Activated T-helper 1 cell treated with anti-CD3 and anti-CD28 coated beads, Interleukin-12 subunit alpha, Interleukin-12 subunit beta, Interleukin-2, Interleukin-4 antibody, amounts not matched to agents 30 ng/mL and 10 ng/mL and 1 ng/mL, durations not matched to agents 14 hours and 24 hours and 36 hours (primary cell): ENCODE data around the gene PPTC7. TPM values are rescaled to one million over a fixed set of nuclear protein-coding genes. Genes with fewer than 3 reads are reported as not detected.
"Not testable (repeated sequence)": the region's sequence is repeated elsewhere in the genome, so short reads cannot be mapped to it uniquely, and the experiment has no call there.

Experiments
- DNase-seq: peaks from one replicate; pipeline ENCODE4 v3.0.0; 2021; ENCODE audit warnings: low spot score
- H3K27ac Mint-ChIP-seq: one replicate; pipeline ENCODE4 v1.8.0; 2021; ENCODE audit warnings: mild to moderate bottlenecking, mixed read lengths
- H3K27me3 Mint-ChIP-seq: one replicate; pipeline ENCODE4 v1.8.0; 2022; ENCODE audit warnings: mild to moderate bottlenecking, moderate library complexity, mixed read lengths; ENCODE audit not compliant: insufficient read depth
- H3K36me3 Mint-ChIP-seq: one replicate; pipeline ENCODE4 v1.8.0; 2021; ENCODE audit warnings: low read depth, mixed read lengths
- H3K4me1 Mint-ChIP-seq: one replicate; pipeline ENCODE4 v1.8.0; 2021; ENCODE audit warnings: low read depth, mixed read lengths
- H3K4me3 Mint-ChIP-seq: one replicate; pipeline ENCODE4 v1.8.0; 2021; ENCODE audit warnings: mild to moderate bottlenecking, moderate library complexity, mixed read lengths
- H3K9me3 Mint-ChIP-seq: one replicate; pipeline ENCODE4 v1.8.0; 2021; ENCODE audit warnings: mixed read lengths
- intact Hi-C: fragments of 100-400 bp; cut with micrococcal nuclease; formaldehyde crosslinking; loops from one replicate; pipeline ENCODE4 v1.15.1; 2024
- total RNA-seq: library from RNA; stranded (reverse); gene quantifications from 2 replicates; pipeline ENCODE4 v1.2.3, GENCODE V29; 2022

PPTC7 gene, protein sequence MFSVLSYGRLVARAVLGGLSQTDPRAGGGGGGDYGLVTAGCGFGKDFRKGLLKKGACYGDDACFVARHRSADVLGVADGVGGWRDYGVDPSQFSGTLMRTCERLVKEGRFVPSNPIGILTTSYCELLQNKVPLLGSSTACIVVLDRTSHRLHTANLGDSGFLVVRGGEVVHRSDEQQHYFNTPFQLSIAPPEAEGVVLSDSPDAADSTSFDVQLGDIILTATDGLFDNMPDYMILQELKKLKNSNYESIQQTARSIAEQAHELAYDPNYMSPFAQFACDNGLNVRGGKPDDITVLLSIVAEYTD
- total RNA-seq, result 57.9 and 59.1 TPM in 2 replicates

DNA sequence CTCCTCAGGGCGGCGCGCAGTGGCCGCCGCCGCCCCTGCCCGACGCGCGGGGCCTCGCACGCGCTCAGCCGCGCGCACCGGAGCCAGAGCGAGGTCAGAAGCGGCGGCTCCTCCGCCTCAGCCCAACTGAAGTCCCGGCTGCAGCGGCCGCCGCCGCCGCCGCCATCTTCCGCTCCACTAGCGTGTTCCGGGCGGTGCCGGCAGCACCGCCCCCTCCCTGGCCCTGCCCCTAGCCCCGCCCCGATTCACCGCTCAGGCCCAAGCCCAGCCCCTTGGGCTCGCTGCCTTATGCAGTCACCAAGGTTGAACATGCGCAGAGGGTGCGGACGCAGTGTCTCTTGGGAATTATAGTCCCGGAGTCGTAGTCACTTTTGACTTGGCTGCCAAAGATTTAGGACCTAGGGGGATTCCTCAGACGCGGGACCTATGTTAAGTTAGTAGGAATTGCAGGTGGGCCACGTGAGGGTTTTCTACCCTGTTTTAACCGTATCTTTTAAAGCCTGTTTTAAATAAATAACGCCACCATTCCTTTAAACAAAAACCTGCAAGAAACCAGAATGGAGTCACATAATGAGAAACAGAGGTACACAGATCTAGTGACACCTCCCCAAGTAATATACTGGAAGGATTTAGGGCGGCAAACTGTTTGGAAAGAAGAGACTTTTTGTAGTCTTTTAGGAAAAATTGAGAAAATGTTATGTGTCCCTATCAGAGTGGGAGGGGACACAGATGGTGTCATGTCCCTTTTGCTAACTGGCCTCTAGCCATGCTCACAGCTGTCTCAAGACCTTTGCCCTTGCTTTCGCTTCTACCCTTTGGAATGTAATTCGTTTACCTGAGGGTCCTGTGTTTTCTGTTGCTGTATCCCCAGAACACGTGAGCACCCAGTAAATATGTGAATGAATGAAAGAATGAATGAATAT, at the start of gene PPTC7:
Gene PPTC7, minus strand, starts transcription at position 182 of the 923 bp plus-strand sequence. CDS start 287 bp downstream, outside the sequence.
- Mint-ChIP-seq H3K9me3 (no peaks in the 10 kb centered on the region), H3K36me3 (peaks cover 19% of the 10 kb centered on the region), H3K27me3 (peaks cover 3% of the 10 kb centered on the region), H3K27ac (peak within 1 kb of the TSS; percentile 96), H3K4me3 (peak within 1 kb of the TSS; percentile 95), H3K4me1 (peaks cover 61% of the 10 kb centered on the region)
- peak; percentile 93 for DNase-seq
- intact Hi-C loops, result loop anchor here (1.0 to 10.0 kb wide), 8 partner anchors 8 to 1106 kb away; partner anchors contain the start of genes ATP2A2, FAM216A, GPN3 and IFT81

GRCh38 chr12:110627500-110628195, 44.5 kb upstream of the PPTC7 start:
- H3K4me1 Mint-ChIP-seq, result no peaks in the 10 kb centered on the region
- DNase-seq, result no peak
- H3K9me3 Mint-ChIP-seq, result no peaks in the 10 kb centered on the region
- H3K36me3 Mint-ChIP-seq, result peaks cover 2% of the 10 kb centered on the region
- no peak overlapping the region for H3K4me3 Mint-ChIP-seq
- no peak overlapping the region for H3K27ac Mint-ChIP-seq
- H3K27me3 Mint-ChIP-seq, result no peaks in the 10 kb centered on the region
- intact Hi-C loops, result no loop called here

DNA sequence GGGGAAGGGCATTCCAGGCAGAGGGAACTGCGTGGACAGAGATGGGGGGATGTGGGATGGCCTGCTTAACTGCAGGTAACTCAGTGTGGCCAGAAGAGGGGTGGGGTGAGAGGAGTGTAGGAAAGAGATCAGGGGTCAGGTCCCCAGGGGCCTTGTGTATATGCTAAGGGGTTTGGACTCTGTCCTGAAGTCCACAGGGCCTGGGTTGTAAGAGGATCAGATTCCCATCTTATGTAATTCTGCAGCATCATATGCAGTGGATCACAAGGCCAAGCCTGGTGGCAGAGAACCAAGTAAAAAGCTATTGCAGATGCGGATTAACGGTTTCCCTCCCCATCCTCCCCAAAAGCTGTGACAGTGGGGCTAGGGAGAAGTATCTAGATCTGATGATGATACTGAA, 39.5 kb upstream of the PPTC7 start:
- Mint-ChIP-seq H3K9me3 (no peaks in the 10 kb centered on the region), H3K27me3 (no peaks in the 10 kb centered on the region), H3K36me3 (no peaks in the 10 kb centered on the region), H3K4me1 (peaks cover 10% of the 10 kb centered on the region), H3K4me3 (no peak overlapping the region), H3K27ac (no peak overlapping the region)
- DNase-seq, result no peak
- intact Hi-C loops, result no loop called here

DNA sequence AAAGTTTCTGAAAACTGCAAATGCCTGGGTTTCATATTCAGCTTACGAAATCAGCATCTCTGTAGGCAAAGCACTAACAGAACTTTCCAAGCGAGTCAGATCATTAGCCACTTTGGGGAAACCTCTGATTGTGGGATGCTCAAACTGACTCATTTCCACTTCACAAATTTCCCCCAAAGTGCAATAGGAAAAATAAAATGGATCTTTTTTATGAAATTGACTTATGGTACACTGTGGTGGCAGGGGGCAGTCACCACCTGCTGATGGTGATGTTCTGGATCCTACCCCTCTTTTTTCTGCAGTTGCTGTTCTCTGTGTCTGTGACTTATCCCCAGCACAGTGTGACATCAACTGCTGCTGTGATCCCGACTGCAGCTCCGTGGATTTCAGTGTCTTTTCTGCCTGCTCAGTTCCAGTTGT, 36.4 kb upstream of the PPTC7 start:
- Mint-ChIP-seq H3K4me1 (peaks cover 10% of the 10 kb centered on the region), H3K27me3 (peaks cover 4% of the 10 kb centered on the region), H3K4me3 (peak overlapping the region; percentile 37), H3K9me3 (no peaks in the 10 kb centered on the region), H3K36me3 (no peaks in the 10 kb centered on the region), H3K27ac (peak overlapping the region; percentile 77)
- no peak for DNase-seq
- intact Hi-C loops, result loop anchor here (1.0 to 5.0 kb wide), 9 partner anchors 41 to 268 kb away; partner anchors contain the start of gene HVCN1

DNA sequence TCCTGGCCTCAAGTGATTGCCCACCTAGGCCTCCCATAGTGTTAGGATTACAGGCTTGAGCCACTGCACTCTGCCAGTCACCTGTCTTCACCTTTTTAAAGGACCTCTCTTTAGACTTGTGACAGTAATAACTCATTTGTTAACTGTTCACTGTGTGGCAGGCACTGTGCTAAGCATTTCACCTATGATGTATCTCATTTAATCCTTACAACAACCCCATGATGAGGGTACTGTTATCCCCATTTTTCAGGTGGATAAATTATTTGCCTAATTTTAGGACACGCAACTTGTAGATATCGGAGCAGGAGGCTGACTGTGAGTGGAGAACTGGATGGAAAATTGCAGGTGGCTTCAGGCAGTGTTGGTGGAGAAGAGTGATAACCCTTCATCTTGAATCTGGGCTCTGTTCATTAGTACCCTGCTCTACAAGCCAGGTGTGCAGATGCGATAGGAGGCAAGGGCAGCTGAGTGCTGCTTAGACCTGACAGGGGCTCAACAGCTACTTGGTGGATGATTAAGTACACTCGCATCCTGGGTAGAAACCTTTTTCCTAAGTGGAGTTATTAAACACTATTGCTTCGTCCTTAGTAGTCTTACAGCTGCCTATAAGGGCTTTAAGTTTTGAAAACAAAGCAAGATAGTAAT, 33.5 kb upstream of the PPTC7 start:
- intact Hi-C loops, result loop anchor here (5.0 kb wide), 1 partner anchor 271 kb away; no protein-coding TSS in a partner anchor
- H3K9me3 Mint-ChIP-seq, result no peaks in the 10 kb centered on the region
- H3K27me3 Mint-ChIP-seq, result peaks cover 4% of the 10 kb centered on the region
- no peak overlapping the region for H3K4me3 Mint-ChIP-seq
- H3K27ac Mint-ChIP-seq, result no peak overlapping the region
- no peaks in the 10 kb centered on the region for H3K36me3 Mint-ChIP-seq
- DNase-seq, result no peak
- peaks cover 10% of the 10 kb centered on the region for H3K4me1 Mint-ChIP-seq

GRCh38 chr12:110615171-110615570, 32.1 kb upstream of the PPTC7 start:
- Mint-ChIP-seq H3K27me3 (peaks cover 4% of the 10 kb centered on the region), H3K9me3 (no peaks in the 10 kb centered on the region), H3K27ac (no peak overlapping the region), H3K36me3 (no peaks in the 10 kb centered on the region), H3K4me3 (peak overlapping the region; percentile 42), H3K4me1 (peaks cover 17% of the 10 kb centered on the region)
- intact Hi-C loops, result loop anchor here (1.0 to 5.0 kb wide), 3 partner anchors 32 to 272 kb away; partner anchors contain the start of gene PPTC7
- DNase-seq, result no peak

DNA sequence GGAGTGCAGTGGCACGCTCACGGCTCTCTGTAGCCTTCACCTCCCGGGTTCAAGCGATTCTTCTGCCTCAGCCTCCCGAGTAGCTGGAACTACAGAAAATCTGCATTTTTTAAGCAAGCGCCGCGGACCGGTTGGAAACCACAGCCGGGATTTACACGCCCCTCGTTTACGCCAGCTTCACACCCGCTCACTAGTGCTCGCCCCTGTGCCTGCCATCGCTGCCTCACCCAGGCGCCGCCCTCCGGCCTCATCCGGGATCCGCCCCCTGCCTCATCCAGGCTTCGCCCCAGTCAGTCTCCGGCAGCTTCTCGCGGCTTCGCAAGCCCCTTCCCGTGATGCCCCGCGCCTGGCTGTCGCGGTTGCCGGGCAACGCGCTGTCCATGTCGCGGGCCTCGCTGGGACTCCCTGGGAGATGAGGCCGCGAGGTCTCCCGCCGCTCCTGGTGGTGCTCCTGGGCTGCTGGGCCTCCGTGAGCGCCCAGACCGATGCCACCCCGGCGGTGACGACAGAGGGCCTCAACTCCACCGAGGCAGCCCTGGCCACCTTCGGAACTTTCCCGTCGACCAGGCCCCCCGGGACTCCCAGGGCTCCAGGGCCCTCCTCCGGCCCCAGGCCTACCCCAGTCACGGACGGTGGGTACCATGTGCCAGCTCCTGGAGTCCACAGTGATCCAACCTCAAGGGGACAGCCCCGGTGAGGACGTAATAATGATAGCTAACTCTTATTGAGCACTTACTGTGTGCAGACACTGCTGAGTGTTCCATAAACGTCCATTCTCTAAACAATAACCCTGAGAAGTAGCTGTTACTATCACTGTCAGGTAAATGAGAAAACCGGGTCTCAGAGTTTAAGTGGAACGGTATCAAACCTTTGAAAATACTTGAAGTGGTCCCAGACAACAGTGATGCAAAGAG, 30.9 kb upstream of the PPTC7 start, which contains the start of gene TCTN1:
Gene TCTN1, plus strand, starts transcription at position 359 of the 914 bp plus-strand sequence. Its CDS starts 54 bp downstream, at position 413.
- no peaks in the 10 kb centered on the region for H3K9me3 Mint-ChIP-seq
- peak within 1 kb of the TSS; percentile 81 for H3K27ac Mint-ChIP-seq
- DNase-seq, result peak; percentile 98
- H3K4me1 Mint-ChIP-seq, result peaks cover 8% of the 10 kb centered on the region
- intact Hi-C loops, result loop anchor here (1.0 to 2.0 kb wide), 6 partner anchors 9 to 146 kb away; partner anchors contain the start of genes FAM216A, GPN3, PPP1CC and PPTC7
- H3K27me3 Mint-ChIP-seq, result peaks cover 4% of the 10 kb centered on the region
- H3K36me3 Mint-ChIP-seq, result no peaks in the 10 kb centered on the region
- H3K4me3 Mint-ChIP-seq, result peak within 1 kb of the TSS; percentile 83

- intact Hi-C loops, result loop anchor here (1.0 to 2.0 kb wide), 3 partner anchors 22 to 145 kb away; partner anchors contain the start of genes FAM216A and GPN3
- peak overlapping the region; percentile 83 for H3K4me3 Mint-ChIP-seq
These were observed 30.1 kb upstream of the PPTC7 start for GRCh38 chr12:110613071-110613770.

GRCh38 chr12:110606253-110606611, 23.1 kb upstream of the PPTC7 start:
- no peak for DNase-seq
- H3K36me3 Mint-ChIP-seq, result no peaks in the 10 kb centered on the region
- H3K4me3 Mint-ChIP-seq, result peak overlapping the region; percentile 86
- intact Hi-C loops, result no loop called here
- H3K27me3 Mint-ChIP-seq, result no peaks in the 10 kb centered on the region
- no peaks in the 10 kb centered on the region for H3K9me3 Mint-ChIP-seq
- H3K27ac Mint-ChIP-seq, result peak overlapping the region; percentile 73
- H3K4me1 Mint-ChIP-seq, result peaks cover 20% of the 10 kb centered on the region

More at GRCh38 chr12:110613071-110613770, 30.1 kb upstream of the PPTC7 start:
- no peaks in the 10 kb centered on the region for H3K36me3 Mint-ChIP-seq
- peak overlapping the region; percentile 81 for H3K27ac Mint-ChIP-seq
- H3K27me3 Mint-ChIP-seq, result peaks cover 4% of the 10 kb centered on the region
- DNase-seq, result no peak
- H3K9me3 Mint-ChIP-seq, result no peaks in the 10 kb centered on the region
- H3K4me1 Mint-ChIP-seq, result peaks cover 7% of the 10 kb centered on the region

DNA sequence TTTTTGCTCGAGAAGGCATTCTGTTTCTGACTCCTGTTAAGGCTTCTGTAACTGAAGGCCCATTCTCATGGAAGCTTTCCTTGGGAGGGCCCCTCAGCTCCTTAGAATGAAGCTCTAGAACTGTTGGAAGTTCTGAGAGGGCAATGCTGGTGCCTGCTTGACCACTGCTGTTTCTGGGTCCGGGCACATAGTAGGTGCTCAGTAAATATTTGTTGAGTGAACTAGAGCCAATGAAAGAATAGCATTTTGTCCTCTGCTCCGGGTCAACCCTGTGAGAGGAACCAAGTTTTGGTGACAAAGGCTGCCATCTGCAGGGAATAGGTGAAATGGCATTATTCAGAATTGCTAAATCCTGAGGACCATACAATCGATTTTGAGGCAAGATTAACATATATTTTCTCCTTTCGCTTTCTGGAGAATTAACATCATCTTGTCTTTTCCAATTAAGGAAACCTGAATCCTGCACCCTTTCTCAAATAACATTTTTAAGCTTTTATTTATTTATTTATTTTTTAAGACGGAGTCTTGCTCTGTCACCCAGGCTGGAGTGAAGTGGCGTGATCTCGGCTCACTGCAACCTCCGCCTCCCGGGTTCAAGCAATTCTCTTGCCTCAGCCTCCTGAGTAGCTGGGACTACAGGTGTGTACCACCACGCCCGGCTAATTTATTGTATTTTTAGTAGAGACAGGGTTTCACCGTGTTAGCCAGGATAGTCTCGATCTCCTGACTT, 19.1 kb upstream of the PPTC7 start:
- intact Hi-C loops, result loop anchor here (1.0 to 5.0 kb wide), 6 partner anchors 96 to 500 kb away; partner anchors contain the start of gene ARPC3
- H3K36me3 Mint-ChIP-seq, H3K27me3 Mint-ChIP-seq, H3K9me3 Mint-ChIP-seq, H3K27ac Mint-ChIP-seq, H3K4me3 Mint-ChIP-seq: not testable (repeated sequence)
- peak; percentile 40 for DNase-seq
- peaks cover 21% of the 10 kb centered on the region for H3K4me1 Mint-ChIP-seq
